Activated naive CD4-positive, alpha-beta T cell treated with anti-CD3 and anti-CD28 coated beads, Interleukin-2, amount 50 U/mL, for 16 hours (primary cell): Measurements from ENCODE around the gene KIF25.
"Not testable (repeated sequence)": the region's sequence is repeated elsewhere in the genome, so short reads cannot be mapped to it uniquely, and the experiment has no call there.

Experiments used
- DNase-seq: peaks from one replicate; pipeline ENCODE4 v3.0.0-alpha.2; 2020

KIF25 gene

DNA sequence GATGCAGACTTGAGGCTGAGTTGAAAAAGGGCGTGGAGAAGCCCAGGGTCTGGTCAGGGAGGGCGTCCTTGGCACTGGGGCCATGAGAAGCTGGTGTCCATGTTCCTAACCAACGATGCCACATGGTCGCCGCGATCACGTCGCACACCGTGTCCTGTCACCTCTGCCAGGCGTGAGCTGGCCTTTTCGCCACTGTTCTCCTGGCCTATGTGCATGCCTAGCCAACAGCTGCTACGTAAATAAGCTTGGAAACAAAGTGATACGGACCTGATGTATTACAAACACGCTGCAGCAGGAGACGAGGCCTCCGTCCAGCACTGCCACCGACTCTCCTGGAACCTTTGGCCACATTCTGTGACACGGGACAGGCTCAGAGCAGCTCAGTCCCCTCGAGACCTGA lies 22.0 kb upstream of the KIF25 start:
- no peak for DNase-seq

DNA sequence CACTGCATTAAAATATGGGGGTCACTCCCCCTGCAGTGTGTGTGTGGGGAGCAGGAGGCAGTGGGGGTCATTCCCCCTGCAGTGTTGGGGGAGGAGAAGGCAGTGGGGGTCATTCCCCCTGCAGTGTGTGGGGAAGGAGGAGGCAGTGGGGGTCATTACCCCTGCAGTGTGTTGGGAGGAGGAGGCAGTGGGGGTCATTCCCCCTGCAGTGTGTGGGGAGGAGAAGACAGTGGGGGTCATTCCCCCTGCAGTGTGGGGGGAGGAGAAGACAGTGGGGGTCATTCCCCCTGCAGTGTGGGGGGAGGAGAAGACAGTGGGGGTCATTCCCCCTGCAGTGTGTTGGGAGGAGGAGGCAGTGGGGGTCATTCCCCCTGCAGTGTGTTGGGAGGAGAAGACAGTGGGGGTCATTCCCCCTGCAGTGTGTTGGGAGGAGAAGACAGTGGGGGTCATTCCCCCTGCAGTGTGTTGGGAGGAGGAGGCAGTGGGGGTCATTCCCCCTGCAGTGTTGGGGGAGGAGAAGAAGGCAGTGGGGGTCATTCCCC lies 21.3 kb upstream of the KIF25 start:
- not testable (repeated sequence) for DNase-seq

GRCh38 chr6:167976708-167977107 lies 20.8 kb upstream of the KIF25 start:
- no peak for DNase-seq

GRCh38 chr6:167977717-167978467 lies 19.6 kb upstream of the KIF25 start:
- DNase-seq = no peak

GRCh38 chr6:167978607-167979006 lies 18.9 kb upstream of the KIF25 start:
- no peak for DNase-seq

- DNase-seq = no peak
Measured at GRCh38 chr6:167979436-167980139, 17.9 kb upstream of the KIF25 start.

- no peak for DNase-seq
Measured at GRCh38 chr6:167980911-167981580, 16.4 kb upstream of the KIF25 start.

- no peak for DNase-seq
Measured at GRCh38 chr6:167981916-167982462, 15.5 kb upstream of the KIF25 start.

DNA sequence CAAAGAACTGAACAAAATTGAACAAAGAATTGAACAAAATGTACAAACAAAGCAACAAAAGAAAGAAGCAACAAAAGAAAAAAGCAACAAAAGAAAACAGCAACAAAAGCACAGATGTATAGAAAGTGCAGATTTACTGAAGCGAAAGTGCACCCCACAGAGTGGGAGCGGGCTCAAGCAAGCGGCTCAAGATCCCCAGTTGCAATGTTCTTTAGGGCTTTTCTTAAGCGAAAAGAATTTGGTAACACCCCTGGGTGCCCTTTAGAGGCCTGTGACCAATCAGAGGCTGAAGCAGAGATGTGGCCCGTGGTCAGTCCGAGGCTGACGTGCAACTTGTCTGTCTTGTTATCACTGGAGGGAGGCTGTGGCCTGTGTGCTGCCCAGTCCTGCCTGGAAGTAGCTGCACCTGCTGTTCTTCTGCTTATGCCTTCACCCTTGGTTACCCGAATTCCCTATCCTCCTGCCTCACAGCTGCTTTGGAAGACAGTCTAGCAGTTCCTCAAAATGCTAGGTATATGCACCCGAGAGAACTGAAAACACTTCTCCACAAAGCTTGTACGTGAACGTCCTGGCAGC lies 13.2 kb upstream of the KIF25 start:
- DNase-seq = no peak

DNA sequence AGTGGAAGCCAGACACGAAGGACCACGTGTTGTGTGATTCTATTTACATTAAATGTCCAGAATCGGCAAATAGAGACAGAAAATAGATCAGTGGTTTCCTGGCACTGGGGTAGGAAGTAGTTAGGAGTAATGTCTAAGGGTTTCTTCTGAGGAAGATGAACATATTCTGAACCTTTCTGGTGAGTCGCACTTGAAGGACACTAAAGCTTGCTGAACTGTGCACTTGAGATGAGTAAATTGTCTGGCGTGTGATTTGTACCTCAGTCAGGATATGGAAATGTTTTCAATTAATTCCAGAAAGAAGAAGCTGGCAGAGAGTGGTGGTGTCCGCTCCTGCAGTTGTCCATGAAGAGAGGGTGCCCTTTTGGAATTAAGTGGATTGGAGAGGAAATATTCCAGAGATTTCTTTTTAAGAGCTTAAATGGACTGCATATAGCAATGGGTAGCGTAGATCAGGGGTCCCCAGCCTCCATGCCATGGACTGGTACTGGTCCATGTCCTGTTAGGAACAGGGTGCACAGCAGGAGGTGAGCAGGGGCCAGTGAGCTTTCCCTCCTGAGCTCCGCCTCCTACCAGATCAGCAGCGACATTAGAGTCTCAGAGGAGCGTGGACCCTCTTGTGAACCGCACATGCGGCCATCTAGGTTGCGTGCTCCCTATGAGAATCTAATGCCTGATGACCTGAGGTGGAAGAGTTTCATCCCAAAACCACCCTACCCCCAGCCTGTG lies 12.4 kb upstream of the KIF25 start:
- DNase-seq = no peak

- no peak for DNase-seq
Measured at GRCh38 chr6:167985911-167986595, 11.4 kb upstream of the KIF25 start.

GRCh38 chr6:167987396-167988153 lies 9.9 kb upstream of the KIF25 start:
- no peak for DNase-seq

DNA sequence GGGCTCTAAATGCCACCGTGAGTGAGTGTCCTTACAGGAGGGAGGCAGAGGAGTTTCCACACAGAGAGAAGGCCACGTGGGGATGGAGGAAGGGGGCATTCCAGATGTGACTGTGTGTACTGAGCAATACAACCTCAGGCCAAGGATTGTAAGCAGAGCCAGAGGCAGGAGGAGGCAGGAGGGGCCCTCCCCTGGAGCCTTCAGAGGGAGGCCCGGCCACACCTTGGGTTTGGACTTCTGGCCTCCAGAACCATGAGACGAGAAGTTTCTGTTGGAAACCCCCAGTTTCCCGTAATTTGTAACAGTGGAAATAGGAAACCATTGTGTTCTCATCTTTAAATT lies 9.3 kb upstream of the KIF25 start:
- DNase-seq = no peak

DNA sequence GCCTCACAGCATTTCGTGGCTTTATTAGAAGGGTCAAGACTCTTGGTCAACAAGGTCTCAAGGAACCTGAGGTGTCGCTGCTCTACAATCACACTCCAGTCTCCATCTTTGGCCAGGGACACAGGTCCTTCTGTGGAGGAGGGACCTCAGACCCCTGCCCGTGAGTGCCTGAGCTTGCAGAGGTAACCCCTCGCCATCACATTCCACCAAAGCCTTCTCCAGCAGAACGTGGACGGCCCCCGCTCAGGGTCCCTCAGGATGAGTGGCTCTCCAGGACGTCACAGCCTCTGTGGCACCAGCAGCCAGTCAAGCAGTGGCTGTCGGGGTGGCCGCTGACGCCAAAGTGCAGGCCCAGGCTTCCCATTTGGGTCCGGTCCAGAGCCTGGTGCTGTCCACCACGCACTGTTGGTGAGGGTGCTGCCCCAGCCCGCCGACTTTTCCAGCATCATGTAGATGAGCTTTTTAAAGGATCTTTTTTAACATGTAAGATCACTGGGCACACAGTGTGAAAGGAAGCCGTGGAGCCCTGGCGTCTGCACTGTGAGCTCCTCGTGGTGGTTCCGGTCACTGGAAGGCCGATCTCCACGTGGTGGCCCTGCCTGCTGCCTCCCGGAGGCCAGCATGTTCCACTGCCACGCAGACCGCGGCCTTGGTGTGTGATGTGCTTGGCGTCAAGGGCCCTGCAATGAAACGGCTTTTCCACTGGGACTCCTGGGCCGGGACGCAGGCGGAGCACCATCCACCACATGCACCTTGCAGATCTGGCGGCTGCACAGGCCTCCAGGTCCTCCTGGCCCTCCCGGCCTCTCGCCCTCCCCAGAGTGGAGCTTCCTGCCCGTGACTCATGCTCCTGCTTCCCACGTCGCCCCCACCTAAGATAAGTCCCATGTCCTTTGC lies 8.3 kb upstream of the KIF25 start:
- no peak for DNase-seq

GRCh38 chr6:167990016-167990945 lies 7.2 kb upstream of the KIF25 start:
- DNase-seq = no peak

DNA sequence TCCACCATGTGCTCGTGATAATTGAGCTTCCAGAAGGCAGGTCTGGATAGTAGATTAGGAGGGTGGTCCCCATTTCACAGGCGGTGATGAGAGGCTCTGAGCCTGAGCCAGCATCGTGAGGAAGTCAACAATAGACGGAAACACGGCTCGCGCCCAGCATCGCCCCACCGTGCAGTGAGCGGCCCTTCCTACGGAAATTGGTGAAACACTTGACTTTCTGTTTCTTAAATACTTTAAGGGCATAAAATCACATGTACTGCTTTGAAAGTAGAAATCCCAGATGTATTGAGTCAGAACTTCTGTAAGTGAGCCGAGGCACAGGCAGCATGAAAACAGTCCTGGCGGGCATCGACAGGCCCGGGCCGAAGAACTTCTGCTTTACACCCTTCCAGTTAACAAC lies 4.3 kb upstream of the KIF25 start:
- DNase-seq = no peak

GRCh38 chr6:167993831-167994230 lies 3.6 kb upstream of the KIF25 start:
- DNase-seq = no peak

DNA sequence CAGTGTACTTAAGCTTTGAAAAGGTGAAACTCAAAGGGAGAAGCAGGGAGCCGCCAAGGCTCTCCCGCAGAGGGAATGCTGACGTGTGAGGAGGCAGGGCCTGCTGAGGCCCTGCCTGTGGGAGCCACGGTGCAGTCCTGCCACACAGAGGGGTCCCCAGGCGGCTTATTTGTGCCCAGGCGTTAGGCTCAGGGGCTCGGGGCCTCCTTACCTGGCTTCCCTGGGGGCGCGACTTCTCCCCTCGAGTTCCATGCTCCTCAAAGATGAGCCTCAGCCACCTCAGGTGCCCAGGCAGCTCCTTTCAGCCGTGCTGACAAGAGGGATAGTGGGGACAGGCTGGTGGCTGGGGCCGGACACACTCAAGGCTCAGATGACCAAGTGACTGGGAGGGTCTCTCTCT lies 2.2 kb upstream of the KIF25 start:
- DNase-seq = no peak

DNA sequence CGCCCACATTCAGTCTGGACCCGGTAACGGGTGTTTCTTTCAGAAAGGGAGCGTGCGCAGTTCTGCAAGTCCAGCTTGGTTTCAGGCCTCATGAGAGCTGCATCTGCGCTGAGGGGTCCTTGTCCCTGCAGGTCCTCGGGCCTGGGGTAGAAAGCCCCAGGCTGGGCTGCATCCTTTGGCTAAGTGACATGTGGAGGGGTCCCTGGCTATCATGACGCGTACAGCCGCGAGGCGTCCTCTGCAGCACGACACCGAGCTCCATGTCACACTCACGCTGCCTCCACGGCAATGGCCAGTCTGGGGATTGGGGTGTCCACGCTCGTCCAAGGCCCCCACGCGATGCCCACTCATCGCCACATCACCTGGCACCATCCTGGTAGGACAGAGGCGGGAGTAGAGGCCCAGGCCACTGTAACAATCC lies 1.7 kb upstream of the KIF25 start:
- no peak for DNase-seq
